GM20431 (cell line): ENCODE results near the gene CDKL5.

Experiments
- in situ Hi-C: fragments of 300-500 bp; cut with MseI, MboI; formaldehyde crosslinking; loops from one replicate; pipeline ENCODE4 v1.15.0; 2020; ENCODE audit warnings: low sequenced_read_pairs; ENCODE audit not compliant: unreplicated experiment

Gene CDKL5

DNA sequence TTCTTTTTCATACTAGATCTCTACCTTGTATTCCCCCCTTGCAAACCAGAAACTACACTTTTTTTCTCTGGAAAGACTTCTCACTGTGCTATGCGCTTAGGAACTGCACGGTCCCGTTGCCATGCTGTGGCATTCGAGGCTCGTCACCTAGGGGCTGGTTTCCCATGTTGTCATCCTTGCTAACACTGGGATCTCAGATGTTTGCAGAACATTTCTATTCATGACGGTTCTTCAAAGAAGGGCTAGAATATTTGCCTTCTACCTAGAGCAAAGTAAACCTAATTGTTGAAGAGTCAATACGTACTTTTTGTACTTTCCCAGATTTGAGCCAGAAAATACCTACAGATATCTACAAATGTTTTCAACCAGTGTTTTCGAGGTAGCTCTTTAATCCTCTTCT, 205.5 kb downstream of the CDKL5 start:
- in situ Hi-C loops: no loop called here

DNA sequence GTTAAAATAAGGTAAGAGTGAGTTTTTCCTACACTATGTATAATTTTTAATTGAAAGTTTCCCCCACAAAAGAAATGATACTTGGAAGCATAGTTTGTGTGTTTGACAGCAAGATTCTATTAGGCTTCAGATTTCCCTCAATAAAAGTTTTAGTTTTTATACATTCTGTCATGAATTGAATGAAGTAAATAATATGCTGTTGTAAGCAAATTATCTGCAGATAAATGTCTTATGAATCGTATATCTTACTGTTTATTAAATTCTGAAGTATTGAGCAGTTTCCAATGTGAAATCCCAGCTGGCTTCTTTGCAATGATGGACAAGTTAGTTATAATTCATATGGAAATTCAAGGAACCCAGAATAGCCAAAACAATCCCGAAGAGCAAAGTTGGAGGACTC, 213.0 kb downstream of the CDKL5 start:
- in situ Hi-C loops: no loop called here

DNA sequence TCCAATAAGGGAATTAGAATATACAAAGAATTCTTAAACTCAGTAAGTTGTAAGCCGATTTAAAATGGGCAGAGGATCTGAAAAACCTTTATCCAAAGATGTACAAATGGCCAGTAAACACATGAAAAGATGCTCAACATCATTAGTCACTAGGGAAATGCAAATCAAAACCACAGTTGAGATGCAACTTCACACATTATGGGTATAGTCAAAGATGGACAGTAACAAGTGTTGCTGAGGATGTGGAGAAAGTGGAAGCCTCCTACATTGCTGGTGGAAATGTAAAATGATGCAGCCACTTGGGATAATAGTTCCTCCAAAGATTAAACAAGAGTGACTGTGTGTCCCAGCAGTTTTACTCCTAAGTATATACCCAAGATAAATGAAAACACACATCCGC, 213.9 kb downstream of the CDKL5 start:
- in situ Hi-C loops: no loop called here

DNA sequence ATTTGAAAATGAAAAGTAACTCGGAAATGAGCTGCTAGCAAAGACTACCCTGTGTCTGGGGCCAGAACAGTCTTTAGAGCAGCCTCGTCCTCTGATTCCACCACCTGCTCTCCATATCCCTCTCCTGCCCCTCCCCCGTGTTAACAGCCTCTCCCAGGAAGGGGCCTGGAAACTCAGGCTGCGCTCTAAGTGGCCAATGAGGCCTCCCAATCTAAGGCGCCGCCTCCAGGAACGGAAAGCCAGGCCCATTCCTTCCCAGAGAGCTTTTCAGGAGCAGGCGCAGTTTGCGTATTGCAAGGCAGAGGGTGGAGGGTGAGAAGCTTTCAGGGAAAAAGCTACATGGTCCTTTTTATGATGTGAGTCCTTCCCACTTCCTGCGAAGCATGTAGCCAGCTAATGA, 215.3 kb downstream of the CDKL5 start:
- in situ Hi-C loops: no loop called here

DNA sequence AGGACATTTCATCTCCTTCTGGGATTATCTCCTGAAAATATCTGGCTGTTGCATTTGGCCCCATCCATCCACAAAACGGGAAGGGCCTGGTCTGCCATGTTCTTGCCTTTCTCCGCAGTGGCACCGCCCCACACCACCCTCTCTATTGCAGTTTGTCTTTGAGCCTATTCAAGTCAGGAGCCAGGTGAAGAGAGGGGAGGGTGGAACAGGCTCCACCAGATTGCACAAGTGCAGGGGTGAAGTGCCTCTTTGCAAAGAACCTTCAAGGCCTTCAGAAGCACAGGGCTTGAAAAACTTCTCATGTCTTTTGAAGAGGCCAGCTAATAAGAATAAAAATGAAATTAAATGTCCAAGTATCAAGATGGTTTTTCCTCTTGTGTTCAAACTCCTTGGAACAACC, 217.8 kb downstream of the CDKL5 start:
- in situ Hi-C loops: no loop called here

DNA sequence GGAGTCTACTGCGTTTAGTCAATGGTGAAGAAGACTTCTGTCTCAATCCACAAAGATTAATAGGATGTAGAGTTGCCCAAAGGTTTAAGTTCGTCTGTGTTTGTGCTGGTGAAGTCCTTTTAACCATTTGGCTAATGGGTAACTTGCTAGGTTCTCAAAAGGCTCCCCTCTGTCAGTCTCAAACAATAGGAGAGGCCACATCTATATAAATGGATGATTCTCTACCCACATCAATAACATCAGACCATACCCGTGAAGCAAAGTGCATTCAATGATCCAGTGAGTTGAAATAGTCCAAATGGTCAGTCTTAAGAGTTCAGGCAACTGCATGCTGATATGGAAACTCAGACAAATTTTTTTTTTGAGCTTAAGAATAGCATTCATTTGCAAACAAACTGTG, 218.4 kb downstream of the CDKL5 start:
- in situ Hi-C loops: no loop called here

DNA sequence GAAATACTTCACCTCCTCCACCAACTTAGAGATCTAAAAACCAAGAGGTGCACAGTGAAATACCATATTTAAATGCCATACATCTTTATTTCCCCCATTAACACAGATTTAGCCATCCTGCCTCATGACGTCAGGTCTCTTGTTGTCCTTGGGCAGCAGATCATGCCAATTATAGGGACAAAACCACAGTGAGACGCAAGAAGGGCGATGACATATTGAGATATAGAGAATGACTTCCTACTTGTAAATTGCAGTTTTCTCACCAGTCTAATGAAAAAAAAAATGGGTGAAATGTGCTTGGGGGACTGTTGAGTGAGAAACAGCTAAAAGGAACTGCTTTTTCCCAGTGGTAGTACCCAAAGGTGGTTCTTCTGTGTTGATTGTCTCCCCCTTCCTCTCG, 222.2 kb downstream of the CDKL5 start:
- in situ Hi-C loops: no loop called here

DNA sequence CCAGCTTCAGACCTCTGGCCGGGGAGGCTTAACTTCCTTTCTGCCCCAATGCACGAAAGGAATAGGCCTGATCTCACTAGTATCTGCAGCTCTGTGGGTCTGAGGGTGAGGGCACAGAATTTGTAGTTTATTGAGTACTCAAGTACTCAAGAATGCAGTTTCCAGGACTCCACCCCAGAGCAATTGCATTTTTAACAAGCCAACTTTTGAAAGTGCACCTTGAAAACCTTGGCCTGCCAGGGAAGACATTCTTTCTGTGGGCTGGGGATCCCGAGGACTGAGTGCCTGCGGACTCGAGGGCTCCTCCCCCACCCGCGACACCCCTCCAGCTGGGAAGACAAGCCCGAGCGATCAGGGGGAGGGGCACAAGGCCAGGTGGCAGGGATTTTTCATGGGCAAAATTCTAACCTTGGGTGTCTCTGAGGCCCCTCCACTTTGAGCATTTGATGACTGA, 224.1 kb downstream of the CDKL5 start:
- in situ Hi-C loops: no loop called here

DNA sequence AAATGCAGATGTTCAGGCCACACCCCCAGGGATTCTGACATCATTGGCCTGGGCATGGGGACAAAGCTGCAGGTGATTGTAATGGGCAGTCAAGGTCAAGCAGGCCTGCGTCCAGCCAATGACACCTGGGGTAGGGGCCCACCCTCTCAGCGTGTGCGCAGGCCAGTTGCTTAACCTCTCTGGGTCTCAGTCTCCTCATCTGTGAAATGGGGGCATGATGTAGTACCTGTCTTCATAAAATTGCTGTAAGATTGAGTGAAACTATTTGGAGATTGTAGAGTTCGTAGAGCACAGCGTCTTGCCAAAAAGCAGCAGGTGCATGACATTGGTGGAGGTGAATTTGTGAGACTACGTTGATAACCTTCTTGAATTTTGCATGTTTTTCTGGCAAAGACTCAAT, 225.3 kb downstream of the CDKL5 start:
- in situ Hi-C loops: no loop called here

DNA sequence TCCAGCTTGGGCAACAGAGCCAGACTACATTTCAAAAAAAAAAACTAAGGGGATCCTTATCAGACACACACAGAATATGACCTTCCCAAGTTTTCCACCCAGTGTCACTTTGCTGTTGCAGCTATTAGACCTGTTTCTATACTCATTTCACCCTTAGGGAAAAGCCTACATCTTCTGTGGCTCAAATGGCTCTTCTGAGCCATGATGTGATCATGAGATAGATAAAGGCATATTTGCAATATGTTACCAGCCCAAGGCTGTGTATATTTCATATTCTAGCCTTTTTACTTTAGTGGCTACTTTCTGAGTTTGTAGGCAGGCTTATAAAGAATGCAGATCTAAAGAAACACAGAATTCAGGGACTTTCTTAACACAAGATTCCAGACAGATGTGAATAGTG, 227.2 kb downstream of the CDKL5 start:
- in situ Hi-C loops: no loop called here

DNA sequence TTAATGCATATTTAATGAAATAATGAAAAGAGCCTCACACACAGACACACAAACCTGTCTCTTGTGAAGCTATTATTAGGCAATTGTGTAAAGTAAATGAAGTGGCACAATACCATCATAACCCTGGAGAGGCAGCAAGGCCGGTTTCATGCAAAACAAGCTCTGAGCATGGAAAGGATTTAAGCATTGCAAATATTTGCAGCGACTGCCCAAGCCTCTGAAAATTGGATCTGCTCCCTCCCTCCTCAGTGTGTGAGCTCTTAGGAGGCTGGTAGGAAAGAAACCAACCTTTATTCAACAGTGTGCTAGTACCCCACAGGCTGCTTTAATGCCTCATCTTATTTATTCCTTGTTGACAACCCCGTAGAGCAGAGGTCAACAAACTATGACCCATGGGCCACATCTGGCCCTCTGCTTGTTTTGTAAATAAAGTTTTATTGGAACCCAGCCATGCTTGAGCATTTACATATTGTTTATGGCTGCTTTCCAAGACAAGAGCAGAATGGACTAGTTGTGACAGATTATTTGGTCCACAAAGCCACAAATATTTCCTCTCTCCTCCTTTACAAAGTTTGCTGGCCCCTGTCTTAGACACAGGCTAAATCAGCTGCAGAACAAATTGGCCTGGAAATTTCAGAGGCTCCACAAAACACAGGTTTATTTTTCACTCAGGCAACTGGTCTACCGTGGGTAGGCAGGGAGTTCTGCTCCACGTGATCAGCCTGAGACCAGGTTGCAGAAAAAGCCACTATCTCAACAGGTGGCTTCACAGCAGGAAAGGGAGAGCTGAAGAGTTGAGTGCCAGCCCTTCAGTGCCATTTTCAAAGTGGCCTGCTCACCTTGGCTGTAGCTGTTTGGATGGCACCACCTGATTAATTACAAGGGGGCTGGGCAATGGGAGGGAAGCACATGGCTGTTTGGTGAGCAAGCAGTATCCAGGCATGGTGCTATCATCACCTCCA, 229.7 kb downstream of the CDKL5 start:
- in situ Hi-C loops: no loop called here

DNA sequence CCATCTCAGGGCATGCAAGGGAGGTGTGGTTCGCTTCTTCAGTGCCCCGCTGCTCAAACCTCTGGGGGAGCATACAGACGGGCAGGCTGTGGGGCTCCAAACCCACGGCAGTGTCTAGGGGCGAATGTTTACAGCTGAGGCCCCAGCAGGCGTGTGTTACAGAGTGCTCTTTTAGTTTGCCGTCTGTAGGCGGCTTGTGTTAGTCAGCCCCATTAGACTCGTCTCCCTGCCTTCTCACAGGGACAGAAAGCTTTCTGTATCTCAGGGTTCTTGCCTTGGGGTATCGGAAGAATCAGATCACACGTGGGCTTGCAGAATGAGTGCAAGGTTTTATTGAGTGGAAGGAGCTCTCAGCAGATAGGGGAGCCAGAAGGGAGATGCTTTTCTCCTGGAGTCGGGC, 235.9 kb downstream of the CDKL5 start:
- in situ Hi-C loops: no loop called here

DNA sequence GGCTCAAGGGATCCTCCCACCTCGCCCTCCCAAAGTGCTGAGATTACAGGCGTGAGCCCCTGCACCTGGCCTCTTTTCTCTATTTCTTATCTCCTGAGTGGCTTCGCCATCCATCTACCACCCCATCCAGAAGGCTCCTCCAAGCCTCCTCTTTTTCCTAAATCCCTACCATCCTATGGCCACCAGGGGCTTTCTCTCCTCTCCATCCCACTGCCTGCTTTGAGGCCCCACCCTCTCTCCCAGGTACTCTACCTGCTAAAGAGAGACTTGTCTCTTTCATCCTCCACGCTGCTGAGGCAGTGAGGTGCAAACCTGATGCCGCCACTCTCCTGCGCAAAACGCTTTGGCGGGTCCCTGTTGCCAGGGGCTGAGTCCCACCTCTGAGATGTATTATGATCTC, 239.5 kb downstream of the CDKL5 start:
- in situ Hi-C loops: no loop called here

DNA sequence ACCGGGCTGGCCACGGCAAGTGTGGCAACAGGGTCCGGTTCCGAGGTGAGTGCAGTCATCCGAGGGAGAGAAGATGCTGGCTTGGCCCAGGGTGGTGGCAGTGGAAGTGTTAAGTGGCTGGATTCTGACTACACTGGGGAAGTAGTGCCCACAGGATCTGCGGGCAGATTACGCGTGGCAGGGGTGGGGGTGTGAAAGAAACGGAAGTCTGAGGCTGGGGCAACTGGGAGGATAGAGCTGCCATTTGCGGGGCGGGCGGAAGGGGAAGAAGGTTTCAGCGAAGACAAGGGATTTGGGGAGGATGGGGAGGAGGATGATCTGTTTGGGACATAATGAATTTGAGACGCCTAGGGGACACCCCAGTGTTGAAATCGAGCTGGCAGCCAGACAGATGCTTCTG, 241.2 kb downstream of the CDKL5 start:
- in situ Hi-C loops: no loop called here

DNA sequence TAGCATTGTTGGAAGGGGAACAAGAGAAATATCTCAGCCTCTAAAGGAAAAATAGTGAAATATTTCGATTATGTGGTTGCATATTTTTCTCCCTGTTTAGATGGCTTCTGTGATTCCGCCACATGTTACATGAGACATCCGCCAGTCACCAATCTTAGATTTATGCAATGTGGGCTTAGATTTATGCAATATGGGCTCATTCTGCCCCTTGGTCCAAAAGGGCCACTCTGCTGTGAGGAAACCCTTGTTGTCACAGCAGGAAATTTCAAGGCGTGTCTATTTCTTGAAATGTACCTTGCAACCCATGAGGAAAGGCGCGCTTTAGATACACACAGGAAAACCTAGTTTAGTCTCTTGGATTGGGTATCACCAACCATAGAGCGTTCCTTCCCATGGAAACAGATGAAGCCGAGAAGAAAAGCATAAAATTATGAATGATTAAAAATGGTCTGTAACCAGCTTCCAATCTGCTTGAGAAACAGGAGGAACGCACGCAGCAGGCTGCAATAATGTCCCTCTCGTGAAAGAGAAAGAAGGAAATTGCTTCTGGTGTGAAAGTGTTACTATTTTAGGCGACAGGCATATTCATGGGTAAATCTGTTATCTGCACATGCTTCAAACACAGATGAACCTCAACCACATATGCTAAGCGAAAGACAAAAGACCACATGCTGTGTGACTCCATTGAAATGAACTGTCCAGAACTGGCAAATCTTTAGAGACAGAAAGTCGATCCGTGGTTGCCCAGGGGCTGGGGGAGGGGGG, 242.8 kb downstream of the CDKL5 start:
- in situ Hi-C loops: no loop called here

DNA sequence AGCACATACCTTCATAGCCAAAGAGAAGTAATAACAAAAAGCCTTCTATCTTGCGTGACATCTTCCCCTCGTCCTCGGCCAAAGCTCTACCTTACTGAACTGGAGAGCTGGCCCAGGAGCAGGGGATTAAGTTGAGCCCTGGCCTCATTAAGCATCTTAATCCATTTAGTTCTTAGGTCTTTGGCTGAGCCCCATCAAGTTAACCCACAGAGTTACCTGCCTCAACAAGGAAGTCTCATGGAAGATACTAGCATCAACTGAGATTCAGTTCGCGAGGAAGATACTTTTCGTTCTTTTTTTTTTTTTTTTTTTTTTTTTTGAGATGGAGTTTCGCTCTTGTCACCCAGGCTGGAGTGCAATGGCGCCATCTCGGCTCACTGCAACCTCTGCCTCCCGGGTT, 246.6 kb downstream of the CDKL5 start, which contains the start of gene RS1:
Gene RS1 (minus strand): TSS at position 101 of the 400 bp plus-strand sequence. CDS start 40 bp downstream, at position 61.
- in situ Hi-C loops: no loop called here

DNA sequence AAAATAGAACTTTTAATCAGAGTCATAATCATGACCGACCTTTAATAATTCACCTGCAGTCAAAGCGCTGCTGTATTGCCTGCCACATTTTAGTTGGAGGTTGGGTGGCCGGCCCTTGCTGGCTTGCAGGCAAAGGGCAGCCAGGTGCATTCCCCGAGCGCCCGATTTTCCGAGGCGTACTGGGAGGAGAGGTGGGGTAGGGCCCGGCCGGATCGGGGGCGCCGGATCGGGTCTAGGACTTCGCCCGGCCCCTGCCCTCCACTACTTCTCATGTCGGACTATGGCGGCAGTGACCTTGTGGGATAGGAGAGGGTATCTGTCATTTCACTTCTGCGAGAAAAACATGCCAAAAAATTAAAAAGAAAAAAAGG, 249.0 kb downstream of the CDKL5 start:
- in situ Hi-C loops: no loop called here

DNA sequence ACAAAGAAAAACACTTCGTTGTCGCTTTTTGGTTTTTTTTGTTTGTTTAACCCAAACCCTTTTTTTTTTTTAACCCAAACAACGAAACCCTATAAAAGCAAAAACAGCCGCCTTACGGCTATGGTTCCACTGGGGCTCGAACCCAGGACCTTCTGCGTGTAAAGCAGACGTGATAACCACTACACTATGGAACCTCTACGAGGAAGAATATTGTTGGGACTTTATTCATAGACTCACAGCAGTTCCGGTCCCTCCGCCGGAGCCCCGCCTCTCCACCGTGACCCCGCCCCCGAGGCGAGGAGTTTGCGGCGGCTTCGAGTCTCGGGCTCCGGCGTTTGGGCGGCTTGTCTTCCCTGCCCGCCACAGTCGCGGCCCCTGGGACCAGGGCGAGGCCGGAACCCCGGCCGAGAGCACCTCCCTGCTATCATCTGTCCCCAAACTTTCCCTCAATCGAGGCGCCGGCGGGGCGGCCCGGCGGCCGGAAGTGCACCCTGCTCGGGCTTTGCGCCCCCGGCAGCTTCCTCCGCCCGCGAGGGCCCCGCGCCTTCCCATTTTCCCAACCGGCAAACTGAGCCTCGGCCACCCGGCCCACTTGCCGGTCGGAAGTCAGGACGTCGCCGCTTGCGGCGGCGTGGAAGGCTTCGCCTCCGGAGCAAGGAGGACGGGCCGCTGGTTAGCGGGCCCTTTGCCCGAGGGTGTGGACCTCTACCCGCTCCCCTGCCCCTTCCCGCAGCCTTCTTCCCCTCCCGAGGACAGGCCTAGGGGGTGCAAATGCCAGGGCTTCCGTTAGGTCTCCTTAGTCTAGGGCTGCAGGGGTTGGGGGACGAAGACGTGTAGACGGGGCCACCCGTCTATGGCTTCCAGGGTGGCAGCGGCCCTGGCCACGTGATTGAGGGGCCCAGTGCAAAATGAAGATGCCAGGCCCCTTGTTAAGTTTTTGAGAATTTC, 249.7 kb downstream of the CDKL5 start:
- in situ Hi-C loops: no loop called here

DNA sequence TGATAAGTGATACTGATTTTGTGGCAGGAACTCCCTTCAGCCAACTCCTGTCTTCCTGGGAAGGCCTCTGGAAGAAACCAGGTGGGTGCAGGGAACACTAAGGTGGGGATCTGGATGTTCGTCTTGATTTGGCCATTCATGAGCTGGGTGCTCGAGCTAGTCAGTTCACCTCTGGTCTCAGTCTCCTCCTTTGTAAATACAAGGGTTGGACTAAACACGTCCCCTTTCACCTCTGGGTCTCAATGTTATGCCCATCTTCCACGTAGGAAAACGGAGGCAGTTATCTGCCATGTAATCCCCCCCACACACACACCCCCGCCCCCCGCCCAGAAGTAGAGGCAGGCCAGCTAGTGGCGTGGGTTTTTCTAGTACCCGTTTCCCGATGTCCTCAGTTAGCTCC, 250.6 kb downstream of the CDKL5 start:
- in situ Hi-C loops: no loop called here

DNA sequence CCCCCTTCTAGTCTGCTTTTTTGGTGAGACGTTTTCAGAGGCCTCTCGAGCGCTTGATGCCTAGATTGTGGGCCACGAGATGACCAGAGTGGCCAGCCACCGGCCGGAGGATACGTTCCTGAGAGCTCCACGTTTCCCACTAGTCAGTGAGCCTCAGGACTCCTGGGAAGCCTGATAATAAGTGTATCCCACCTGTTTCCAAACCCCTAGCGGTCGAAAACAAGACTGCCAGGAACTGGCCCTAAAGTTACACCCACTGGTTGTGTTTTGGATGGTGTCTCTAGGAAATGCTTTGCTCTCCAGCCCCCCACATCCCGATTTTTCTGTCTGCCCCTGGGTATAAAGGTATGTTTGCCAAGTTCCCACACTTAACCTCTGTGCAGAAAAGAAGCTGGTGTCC, 251.1 kb downstream of the CDKL5 start:
- in situ Hi-C loops: no loop called here
